ENCODE measurements around the gene GPR107.

Gene GPR107

DNA sequence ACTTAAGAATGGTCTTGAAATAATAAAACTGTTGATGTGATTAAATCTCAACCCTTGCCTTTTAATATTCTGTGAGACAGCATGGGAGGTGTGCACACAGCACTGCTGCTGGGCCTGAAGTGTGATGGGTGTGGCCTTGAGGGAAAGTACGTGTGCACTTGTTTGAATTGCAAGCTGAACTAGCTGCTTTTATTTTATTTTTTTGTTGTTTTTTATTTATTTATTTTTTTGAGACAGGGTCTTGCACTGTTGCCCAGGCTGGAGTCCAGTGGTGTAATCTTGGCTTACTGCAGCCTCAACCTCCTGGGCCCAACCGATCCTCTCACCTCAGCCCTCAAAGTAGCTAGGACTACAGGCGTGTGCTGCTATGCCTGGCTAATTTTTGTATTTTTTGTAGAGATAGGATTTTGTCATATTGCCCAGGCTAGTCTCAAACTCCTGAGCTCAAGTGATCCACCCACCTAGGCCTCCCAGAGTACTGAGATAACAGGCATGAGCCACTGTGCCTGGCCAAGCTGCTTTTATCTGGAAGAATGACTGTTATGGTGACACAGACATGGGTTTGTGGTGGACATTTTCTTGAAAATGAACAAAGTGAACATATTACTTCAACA, 58.9 kb downstream of the GPR107 start:
- DNase-seq, result no peak

DNA sequence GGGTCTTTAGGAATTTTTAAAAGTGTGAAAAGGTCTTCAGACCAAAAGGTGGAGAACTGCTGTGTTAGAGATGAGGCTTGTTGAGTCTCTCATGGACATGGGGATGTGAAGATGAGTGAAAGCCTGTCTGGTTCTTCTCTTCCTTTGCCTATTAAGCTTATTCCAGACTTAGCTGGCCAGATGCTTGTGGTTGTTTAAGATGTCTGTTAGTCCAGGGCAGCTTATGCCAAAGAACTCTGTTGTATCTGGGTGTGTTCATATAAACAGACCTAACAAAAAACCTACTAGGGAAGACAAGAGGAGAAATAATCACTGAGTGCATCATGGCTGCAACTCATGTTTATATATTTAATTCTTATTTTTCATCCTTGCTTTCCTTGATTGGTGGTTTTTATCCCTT, 61.0 kb downstream of the GPR107 start:
- no peak for DNase-seq

DNA sequence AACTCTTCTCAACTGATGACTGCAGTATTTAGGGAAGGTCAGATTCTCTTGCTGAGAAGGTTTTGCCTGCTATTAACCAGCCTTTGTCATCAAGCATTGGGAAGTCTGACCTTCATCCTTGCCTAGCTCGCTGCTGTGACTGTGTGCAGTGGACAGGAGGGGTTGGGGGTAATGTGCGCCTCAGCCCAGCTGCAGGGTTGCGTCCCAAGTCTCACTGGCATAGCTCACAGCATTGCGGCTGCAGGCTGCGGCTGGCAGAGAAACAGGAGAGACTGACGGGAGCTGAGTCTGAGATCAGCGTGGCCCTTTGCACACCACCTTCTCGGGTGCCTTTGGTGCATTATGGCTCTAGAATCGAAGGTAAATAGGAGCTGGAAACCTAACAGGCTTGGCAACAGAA, 62.6 kb downstream of the GPR107 start:
- DNase-seq, result no peak

DNA sequence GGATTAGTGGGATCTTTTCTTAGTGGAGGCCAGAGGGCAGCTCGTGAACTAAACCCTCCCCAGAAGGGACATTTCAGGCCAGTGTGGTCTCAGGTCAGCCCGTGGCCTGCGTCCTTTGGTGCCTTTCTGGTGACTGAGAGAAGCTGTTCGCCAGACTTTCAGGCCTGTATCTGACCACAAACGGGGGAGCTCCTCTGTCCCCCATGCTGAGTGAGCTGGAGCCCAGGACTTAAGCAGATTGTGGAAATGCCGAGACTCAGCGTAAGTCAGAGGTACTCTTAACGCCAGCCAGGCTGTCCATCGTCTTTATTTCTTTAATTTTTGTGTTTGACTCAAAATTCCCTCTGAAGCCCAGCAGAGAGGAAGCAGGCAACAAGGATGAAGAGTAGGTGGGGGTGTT, 63.7 kb downstream of the GPR107 start:
- no peak for DNase-seq

DNA sequence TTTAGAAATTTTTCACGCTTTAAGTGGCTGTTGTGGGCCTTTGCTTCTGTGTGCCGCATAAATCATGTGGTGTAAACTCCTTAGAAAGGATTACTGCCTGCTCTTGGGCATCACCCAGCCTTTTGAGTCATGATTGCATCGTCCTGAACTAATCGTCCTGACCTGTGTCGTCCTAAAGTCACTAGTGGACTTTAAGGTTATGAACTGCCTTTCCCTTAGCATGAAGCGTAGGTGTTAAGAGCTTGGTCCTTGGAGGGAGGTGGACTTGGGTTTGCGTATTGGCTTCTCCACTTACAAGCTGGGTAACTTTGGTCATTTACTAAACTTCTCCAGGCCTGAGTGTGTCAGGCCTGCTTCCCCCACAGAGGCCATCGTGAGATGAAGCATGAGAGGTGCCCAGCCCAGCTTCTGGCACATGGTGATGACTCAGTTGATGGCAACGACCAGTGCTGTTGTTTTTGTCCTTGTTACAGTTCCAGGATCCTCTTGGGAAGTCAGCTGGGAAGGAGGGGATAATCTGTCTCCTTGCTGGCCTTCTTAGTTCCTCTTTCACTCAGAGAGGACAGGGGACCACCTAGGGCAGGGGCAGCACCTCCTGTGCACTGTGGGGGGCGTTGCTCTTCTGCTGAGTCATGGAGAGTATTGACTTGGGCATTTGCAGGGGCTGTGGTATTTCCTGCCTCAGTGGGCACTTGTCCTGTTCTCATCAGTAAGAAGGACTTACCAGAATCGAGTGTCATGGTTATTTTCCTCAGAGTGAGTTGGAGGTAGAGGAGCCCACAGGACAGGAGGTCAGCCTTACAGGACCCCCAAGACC, 64.3 kb downstream of the GPR107 start:
- DNase-seq, result no peak

DNA sequence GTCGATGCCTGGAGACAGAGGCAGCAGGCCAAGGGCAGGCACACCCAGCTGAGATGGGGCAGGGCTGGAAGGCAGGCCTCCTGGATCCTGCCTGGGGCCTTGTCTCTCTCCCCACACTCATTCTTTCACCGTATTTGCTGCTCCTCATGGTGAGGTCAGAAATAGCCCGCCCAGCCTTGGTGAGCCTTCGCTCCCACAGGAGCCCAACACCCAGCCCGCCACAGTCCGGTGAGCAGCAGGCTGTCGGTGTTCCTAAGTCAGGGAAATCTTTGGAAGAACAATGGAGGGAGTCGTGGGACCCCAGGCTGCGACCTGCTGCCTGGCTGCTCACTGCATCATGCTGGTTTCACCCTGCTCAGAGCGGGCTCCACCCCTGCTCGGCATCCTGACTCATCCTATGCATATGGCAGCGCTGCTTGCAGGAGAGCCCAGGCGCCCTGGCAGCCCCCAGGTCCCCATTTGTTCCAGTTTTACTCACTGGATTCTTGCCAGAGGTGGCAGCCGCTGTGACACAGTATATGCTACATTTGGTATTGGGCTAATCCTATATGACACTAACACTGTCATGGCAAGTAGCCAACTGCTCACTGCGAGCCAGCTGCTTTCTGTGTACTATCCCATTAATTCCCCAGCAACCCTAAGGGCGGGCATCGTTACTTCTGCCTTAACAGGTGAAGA, 65.3 kb downstream of the GPR107 start:
- DNase-seq, result peak; percentile 97

DNA sequence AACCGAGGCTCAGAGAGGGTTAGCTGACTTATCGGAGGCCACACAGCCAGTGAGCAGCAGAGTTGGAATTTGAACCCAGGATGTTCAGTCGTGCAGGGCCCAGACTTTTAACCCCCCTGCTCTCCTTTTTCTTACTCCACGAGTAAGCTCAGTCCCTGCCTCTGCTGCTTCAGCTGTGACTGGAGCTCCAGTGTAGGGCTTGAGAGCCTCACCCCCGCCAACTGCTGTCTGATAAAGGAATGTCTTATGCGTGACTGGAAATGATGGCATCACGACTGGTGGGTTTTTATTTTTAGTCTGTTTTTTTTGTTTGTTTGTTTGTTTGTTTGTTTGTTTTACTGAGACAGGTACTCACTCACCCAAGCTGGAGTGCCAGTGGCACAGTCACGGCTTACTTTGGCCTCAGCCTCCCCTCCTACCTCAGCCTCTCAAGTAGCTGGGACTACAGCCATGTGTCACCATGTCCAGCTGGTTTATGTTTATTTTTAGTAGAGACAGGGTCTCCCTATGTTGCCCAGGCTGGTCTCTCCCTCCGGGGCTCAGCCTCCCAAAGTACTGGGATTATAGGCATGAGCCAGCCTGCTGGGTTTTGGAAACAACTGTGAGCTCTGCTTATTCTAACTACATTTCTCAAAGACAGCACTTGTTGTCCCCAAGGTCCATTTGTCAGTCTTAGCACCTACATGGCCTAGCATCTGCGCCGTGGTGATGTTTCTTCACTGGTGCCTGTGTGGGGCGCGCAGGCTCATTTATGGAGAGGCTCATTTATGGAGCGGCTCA, 66.0 kb downstream of the GPR107 start:
- no peak for DNase-seq

DNA sequence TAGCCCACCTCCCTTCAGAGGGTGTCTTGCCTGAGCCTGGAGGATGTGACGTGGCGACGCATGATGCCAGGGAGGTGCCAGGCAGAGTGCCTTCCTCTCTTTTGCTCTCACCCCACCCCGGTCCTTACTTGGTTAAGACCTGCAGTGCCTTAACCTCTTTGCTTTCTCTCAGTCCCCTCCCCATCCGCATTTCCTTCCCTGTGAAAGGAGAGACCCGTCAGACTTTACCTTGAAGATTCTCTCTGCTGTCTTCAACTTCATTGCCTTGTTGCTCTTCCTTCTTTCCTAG, 66.5 kb downstream of the GPR107 start:
- DNase-seq, result no peak

DNA sequence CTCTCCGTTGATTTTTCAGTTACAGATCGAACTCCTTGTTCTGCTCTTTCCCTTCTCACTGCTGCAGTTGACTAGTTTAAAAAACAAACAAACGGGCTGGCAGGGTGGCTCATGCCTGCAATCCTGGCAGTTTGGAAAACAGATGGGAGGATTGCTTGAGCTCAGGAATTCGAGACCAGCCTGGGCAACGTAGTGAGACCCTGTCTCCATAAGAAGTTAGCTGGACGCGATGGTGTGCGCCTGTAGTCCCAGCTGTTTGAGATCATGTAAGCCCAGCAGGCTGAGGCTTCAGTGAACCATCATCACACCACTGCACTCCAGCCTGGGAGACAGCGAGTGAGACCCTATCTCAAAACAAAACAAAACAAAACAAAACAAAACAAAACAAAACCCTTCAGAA, 67.1 kb downstream of the GPR107 start:
- no peak for DNase-seq

DNA sequence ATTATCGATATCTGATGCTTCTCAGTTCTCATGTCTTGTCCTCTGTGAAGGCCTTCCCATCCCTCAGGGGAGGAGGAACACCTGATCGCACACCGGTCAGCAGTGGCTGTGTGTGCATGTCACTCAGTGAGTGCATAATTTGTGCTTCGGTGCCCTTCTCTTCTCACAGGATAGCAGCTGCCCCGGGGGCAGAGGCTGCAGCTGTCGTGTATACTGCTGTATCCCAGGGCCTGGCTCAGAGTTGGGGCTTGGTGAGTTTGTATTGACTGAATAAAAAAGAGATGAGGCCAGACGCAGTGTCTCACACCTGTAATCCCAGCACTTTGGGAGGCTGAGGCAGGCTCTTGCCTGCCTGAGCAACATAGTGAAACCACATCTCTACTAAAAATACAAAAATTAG, 68.8 kb downstream of the GPR107 start:
- no peak for DNase-seq

DNA sequence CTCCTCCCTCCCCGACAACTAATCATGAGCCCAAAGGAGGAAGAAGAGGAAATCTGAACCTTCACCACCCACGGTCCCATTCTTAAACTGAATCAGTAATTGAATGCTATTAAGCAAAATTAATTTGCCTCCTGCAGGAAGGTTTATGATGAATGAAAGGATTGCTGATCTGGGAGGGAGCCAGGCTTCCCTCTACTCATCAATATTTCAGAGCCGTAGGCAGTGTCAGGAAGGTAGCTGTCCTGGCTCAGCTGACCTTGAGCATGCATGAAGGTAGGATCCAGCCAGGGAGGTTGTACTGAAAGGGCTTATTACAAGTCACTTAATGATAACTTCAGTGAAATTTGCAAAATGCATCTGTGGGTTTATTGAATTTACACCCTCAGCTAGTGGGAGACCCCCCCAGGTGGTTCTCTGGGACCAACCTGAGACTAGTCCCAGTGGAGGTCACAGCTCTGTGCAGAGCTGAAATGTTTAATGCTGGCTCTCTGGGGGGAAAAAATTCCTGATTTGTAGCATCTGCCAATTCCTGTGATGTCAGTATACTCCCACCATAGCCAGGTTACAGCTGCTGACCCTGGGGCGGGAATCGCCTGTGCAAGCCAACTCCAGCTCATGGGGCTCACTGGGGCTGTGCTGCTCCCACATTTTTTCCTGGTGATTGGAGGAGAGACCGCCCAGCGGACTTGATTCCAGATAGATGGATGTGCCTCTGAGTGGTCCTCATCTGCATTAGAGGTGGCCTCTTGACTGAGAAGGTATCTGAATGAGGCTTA, 70.6 kb downstream of the GPR107 start:
- no peak for DNase-seq

DNA sequence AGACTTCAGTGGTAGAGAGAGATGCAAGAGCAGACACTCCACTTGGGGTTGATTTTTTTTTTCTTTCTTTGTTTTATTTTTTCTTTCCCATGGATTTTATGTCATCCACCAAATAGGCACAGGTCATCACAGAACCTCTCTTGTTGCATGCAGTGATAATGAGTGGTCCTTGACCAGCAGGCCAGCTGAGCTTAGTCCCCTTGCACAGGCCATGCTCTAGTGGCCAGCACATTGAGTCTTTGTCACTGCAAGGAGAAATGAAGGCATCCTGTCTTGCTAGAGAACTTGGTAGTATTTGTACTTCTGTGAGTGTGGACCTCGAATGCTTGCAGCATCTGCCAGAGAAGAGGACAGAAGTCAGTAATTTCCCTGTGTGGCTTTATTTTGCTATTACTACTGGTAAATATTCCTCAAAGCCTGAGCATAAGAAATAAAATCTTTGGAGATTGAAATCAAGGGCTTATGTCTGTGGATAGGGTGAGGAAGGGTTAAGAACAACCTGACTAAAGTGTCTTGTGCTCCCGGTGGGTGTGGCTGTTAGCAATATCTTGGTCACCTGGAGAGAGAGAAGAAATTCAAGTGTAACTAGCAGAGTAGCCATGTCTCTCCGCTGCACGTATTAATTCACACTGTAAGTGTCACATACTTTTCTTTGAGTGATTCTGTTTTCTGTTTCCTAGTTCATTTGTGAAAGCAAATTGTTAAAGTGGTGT, 73.2 kb downstream of the GPR107 start:
- DNase-seq, result no peak

DNA sequence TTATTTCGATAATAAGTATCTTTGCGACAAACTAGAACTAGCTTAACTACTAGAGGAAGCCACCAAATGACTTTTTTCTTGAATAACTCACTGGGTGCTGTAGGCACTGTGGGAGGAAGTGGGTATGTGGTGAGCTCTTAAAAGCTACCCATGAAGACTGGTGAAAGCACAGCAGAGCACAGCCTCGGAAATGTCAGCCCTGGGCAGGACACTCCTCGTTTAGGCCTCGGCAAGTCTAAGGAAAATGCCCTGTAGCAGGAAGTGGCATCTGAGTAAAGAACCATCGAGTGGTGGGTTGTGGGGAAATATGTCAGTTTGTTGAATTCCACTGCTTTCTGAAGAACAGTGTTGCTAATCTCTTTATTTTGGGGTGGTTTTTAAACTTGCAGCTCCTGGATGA, 74.5 kb downstream of the GPR107 start:
- DNase-seq, result no peak

DNA sequence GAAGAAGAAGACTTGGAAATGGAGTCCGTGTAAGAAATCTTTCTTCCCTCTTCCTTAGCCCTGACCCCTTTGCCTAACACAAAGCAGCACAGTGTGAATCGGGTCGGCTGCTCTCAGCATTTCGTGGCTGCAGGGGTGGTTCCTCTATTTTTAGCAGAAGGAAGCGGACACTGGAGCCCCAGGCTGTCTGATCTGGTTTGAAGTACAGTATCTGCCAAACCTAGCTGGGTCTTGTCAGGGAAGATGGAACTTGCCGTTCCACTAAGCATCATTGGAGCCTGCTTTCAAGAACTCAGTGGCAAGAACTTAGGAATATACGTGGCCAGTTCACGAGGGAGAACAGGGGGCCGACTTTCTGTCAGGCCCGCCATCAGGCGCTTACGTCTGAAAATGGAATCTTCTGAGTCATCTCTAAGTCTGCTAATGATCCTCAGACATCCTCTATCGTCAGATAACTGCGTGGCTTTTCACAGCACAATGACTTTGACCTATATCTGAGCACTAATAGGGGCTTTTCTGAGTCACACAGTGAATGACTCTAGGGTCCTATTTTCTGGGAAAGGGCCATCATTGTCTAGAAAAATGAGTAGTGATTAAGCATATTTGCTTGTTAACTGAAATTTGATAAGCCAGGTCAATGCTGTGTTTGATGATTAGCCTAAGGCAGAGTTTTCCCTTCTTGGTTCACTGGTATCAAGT, 75.2 kb downstream of the GPR107 start:
- DNase-seq, result no peak

DNA sequence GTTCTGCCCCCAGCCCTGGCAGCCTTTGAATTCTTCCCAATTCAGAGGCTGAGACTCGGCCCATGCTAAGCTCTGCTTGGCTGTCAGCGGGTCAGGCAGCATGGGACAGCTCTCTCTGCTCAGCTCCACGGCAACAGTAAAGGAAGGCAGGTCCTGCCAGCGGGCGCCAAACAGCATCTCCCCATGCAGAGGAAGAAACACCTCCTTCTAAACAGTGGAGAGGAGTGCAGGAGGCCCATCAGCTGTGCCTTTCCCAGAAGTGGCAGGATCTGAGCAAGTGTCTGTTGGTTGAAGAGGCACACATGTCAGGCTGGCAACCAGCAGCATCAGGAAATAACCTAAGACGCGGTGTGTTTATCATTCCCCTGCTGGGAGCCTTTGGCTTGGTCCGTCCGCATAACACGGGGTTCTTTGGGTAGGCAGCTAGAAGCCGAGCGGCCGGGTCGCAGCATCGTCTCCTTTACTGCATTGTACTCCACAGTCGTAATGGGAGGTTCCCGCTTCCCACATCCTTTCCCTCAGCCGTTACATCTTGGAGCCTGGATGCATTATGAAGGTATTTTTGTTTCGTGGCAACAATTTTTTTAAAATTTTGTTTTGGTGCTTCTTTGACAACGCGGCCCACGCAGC, 75.8 kb downstream of the GPR107 start:
- DNase-seq, result no peak

DNA sequence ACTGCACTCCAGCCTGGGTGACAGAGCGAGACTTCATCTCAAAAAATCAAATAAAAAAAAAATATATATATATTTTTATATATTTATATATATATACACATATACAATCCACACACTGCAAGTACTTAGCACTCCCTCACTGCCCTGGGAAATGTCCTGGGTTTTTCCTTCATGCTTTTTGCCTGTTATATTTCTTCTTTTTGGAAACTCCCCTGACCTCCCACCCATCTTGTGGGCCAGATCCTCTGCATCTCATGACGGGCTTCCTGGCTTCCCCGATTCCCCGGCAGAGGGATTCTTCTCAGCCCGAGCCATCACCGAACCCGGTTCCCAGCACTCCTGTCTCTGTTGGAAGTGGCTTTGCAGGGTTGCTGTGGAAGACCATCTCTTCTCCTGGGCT, 79.0 kb downstream of the GPR107 start:
- DNase-seq, result no peak

DNA sequence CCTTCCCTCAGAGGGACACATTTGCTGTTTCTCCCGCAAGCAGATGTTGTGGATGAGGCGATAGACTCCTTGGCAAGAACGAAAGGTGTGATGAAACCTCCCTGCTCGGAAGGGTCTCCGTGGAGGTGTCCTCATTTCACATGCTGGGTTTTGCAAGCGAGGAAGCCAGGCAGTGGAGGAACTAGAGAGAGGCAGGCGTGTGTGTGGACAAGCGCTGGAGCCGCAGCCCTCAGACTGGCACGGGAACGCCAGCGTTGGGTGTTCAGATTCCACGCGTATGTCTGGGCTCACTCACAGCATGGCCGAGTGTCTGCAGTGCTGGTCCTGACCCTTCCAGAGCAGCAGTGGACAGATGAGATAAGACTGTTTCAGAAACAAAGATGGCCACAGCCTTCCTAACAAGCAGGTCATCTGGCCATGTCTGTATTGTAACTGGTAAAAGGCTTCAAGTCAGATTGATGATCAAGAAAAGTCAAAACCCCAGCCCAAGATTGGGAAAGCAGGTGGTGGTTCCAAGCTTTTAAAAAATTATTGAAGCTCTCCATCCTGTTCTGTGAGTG, 83.5 kb downstream of the GPR107 start:
- no peak for DNase-seq

DNA sequence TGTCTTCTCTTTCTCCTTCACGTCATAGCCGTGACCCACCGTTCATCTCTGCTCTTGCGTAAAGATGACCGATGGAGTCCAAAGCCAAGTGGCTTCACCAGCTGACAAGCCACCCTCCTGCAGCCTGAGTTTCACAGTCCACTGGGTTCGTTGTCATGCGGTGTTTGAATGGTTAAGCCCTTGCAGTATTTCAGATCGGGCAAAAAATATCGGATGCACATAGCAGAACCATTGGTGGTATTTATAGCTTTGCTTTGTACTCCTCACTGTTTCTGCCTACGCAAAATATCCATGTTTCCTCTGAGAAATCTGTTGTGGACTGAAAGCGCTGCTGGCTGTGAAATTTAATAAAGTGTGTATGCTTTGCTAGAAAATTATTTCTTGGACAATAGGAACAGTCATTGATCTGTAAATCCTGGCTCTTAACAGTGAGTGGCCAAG, 84.0 kb downstream of the GPR107 start:
- no peak for DNase-seq

DNA sequence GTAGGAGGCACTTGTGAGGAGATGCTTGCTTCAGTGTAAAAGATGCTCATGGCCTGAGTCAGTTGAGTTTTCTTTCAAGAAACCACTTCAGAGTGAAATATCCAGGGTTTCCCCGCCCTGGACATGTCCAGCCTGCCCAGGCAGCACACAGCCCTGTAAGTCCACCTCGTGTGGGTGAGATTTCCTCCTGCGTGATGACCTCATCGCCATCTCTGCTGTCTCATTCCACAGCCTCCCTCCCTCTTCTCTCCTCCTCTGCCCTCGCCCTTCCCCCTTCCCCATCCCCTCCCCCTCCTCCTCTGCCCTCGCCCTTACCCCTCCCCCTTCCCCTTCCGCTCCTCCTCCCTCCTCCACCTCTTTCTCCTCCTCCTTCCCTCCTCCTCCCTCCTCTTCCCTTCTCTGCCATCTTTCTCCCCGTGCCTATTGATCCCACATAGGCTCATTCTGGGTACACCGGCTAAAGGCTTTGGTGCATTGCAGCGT, 84.5 kb downstream of the GPR107 start:
- DNase-seq, result no peak

DNA sequence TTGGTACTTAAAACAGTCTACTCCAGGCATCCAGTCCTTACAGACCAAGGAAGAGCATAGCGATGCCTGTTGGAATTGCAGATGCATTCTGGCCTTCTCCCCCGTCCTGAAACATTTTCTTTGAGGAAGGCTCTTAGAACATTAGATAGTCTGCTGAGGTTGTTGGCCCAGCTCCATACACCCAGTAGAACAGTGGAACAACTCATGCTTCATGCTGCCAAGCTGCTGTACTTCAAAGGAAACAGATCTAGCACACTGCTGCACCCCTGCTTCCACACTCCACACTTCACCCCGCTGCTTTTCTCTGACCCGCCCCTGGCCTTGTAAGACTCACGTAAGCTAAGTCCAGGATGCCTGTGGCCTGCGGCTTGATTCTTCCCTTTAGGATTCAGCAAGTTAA, 85.1 kb downstream of the GPR107 start:
- DNase-seq, result no peak

DNA sequence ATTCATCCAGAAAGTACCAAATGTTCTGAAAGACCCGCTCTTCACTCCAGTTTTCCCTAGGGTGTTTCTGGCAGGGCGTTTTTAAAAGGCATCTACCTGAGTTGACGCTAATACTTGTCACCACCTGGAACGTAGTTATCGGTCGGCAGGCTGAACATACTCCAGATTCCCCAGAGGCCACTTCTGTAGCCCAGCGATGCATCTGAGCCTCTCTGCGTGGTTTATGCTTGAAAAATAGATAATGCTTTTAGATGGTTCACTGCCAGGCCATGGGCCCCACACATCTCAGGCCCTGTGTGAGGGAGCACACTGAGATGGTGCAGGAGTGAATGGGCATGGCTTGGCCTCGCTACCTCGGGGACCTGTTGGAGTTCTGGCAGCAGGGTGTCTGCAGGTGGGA, 85.5 kb downstream of the GPR107 start:
- no peak for DNase-seq
